Esophagus muscularis mucosa (tissue), 3 donors: Measurements from ENCODE around the gene SNRPD2.

Experiments
- POLR2A ChIP-seq: fragments of 450-650 bp; IDR thresholded peaks from one replicate; pipeline ENCODE4 v1.6.1; 2017; ENCODE audit warnings: antibody characterized with exemption, moderate library complexity, mild to moderate bottlenecking, low read depth
- POLR2AphosphoS5 ChIP-seq, 2 donors: sonication (generic); formaldehyde crosslinking; IDR thresholded peaks; one replicate each; pipeline ENCODE4 v1.6.1; 2017; ENCODE audit warnings: antibody characterized with exemption in 2 of 2
- TF ChIP-seq, protein P1 (sequence below), 3 experiments: fragments of 200-600 bp in 2 of 3; fragments of 450-650 bp in 1 of 3; sonication (generic) in 2 of 3; IDR thresholded peaks; one replicate each; pipeline ENCODE4 v1.5.1; 2017 to 2019; ENCODE audit warnings: antibody characterized with exemption in 3 of 3, mild to moderate bottlenecking in 2 of 3, moderate library complexity in 1 of 3

DNA sequence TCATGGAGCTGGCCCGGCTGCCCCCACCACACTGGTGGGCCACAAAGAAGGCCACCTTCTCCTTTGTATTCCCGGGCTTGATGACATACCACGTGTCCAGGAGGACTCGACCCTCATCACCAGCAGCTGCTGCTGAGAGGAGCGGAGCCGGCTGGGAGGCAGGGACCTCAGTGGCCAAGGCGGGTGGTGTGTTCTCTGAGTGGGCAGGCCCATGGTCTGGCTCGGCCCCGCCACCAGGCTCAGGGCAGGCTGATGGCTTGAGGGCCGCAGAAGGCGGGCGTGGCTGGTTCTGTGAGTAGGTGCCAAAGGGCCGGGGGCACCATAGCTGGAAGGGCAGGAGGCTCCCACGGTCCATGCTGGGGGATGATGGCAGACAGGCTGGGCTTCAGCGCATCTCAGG lies 21.4 kb upstream of the SNRPD2 start:
- TF ChIP-seq, protein P1, sequence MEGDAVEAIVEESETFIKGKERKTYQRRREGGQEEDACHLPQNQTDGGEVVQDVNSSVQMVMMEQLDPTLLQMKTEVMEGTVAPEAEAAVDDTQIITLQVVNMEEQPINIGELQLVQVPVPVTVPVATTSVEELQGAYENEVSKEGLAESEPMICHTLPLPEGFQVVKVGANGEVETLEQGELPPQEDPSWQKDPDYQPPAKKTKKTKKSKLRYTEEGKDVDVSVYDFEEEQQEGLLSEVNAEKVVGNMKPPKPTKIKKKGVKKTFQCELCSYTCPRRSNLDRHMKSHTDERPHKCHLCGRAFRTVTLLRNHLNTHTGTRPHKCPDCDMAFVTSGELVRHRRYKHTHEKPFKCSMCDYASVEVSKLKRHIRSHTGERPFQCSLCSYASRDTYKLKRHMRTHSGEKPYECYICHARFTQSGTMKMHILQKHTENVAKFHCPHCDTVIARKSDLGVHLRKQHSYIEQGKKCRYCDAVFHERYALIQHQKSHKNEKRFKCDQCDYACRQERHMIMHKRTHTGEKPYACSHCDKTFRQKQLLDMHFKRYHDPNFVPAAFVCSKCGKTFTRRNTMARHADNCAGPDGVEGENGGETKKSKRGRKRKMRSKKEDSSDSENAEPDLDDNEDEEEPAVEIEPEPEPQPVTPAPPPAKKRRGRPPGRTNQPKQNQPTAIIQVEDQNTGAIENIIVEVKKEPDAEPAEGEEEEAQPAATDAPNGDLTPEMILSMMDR (IDR thresholded peaks at IDR 0.05) = no peak
- no peak for TF ChIP-seq POLR2AphosphoS5 (IDR thresholded peaks at IDR 0.05)
- TF ChIP-seq POLR2A = no peak
